Measurements from ENCODE around the gene ADRA1B. TPM values are rescaled to one million over a fixed set of nuclear protein-coding genes. Genes with fewer than 3 reads are reported as not detected.
A peak's percentile ranks its signal among the peaks of the same experiment; 100 is the strongest.

Gene ADRA1B
- total RNA-seq, 2 donors from 2014 or later: 0.32 to 0.69 TPM

DNA sequence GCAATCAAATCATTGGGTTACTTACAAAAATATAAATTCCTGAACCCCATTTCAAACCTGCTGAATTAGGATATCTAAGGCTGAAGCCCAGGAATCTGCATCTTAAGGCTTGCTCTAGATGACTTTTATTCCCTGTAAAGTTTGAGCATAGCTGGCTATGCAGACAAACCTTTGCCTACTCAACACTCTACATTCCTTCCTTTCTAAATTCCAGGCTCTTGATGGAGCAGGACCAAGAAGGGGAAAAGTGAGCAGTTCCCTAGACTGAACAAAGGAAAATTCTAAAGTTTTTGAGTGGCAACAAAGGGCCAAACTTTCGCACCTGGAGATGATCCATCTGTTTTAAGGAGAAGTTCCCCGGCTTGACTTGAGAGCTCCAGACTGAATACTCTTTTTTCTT lies 9.8 kb upstream of the ADRA1B start:
- no peak overlapping the region for H3K27ac ChIP-seq
- no peaks in the 10 kb centered on the region for H3K36me3 ChIP-seq
- H3K4me1 ChIP-seq: peaks cover 5% of the 10 kb centered on the region
- H3K9me3 ChIP-seq: no peaks in the 10 kb centered on the region
- no peak for DNase-seq
- intact Hi-C loops (cut with DNase I): no loop called here
- H3K27me3 ChIP-seq: no peaks in the 10 kb centered on the region
- TF ChIP-seq, protein P1, sequence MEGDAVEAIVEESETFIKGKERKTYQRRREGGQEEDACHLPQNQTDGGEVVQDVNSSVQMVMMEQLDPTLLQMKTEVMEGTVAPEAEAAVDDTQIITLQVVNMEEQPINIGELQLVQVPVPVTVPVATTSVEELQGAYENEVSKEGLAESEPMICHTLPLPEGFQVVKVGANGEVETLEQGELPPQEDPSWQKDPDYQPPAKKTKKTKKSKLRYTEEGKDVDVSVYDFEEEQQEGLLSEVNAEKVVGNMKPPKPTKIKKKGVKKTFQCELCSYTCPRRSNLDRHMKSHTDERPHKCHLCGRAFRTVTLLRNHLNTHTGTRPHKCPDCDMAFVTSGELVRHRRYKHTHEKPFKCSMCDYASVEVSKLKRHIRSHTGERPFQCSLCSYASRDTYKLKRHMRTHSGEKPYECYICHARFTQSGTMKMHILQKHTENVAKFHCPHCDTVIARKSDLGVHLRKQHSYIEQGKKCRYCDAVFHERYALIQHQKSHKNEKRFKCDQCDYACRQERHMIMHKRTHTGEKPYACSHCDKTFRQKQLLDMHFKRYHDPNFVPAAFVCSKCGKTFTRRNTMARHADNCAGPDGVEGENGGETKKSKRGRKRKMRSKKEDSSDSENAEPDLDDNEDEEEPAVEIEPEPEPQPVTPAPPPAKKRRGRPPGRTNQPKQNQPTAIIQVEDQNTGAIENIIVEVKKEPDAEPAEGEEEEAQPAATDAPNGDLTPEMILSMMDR (IDR thresholded peaks at IDR 0.05): no peak
- no peak overlapping the region for H3K9ac ChIP-seq (ENCODE audit: low read depth in 2 of 2, low read length in 2 of 2)
- H3K4me3 ChIP-seq: no peak overlapping the region

DNA sequence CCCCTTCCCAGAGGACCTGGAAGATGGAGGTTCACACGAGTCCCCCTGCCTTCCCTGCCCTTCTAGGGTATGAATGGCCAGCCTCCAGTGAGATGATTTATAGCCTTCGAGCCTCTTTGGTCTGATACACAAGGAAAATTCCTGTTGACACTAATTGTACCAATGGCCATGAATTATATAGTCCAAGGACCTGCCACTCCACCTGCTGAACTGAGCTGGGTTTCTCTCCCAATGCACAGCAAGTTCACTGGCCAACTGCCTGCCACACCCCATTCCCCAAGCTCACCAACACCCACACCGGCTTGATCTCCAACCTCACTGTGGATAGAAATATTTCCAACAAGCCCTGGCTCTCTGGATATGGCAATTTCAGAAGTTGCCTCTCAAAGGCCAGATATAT lies 9.3 kb upstream of the ADRA1B start:
- Histone ChIP-seq H3K27ac (no peak overlapping the region), H3K4me1 (peaks cover 5% of the 10 kb centered on the region), H3K36me3 (no peaks in the 10 kb centered on the region), H3K4me3 (no peak overlapping the region), H3K9ac (ENCODE audit: low read depth in 2 of 2, low read length in 2 of 2) (no peak overlapping the region), H3K27me3 (no peaks in the 10 kb centered on the region), H3K9me3 (no peaks in the 10 kb centered on the region)
- TF ChIP-seq, protein P1 (IDR thresholded peaks at IDR 0.05): no peak
- intact Hi-C loops (cut with DNase I): no loop called here
- DNase-seq: peak; percentile 64

DNA sequence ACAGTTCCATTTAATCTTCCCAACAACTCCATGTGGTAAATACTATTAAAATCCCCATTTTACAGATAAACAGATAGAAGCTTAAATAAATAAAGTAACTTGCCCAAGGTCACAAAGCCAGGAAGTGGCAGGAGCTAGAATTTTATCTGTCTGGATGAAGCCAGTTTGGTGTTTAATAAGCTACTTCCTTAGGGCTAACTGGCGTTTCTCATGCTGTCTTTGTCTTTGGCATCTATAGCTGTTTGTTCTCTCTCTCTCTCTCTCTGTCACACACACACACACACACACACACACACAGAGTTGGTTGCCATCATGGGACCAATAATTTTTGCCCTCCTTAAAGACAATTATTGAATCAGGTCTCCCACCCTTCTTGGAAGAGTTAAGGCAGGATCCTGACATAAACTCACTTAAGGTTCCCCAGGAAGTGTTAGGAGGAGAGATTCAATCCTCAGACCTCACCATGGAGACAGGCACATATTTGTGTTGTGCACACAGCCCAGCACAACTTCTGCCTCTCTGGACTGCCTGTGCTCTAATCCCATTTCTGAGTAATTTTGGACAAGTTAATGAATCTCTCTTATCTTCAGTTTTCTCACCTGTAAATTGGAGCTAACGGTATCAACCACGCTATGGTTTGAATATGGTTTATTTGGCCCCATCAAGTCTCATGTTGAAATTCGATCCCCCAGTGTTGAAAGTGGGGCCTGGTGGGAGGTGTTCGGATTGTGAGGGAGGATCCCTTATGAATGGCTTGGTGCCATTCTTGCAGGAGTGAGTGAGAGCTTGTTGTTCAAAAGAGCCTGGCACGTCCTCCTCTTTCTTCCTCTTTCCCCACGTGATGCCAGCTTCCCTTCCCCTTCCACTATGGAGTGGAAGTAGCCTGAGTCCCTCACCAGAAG lies 8.3 kb upstream of the ADRA1B start:
- TF ChIP-seq, protein P1 (IDR thresholded peaks at IDR 0.05): no peak
- peaks cover 5% of the 10 kb centered on the region for H3K4me1 ChIP-seq
- no peaks in the 10 kb centered on the region for H3K9me3 ChIP-seq
- DNase-seq: no peak
- H3K27ac ChIP-seq: no peak overlapping the region
- no peaks in the 10 kb centered on the region for H3K27me3 ChIP-seq
- no peaks in the 10 kb centered on the region for H3K36me3 ChIP-seq
- H3K9ac ChIP-seq (ENCODE audit: low read depth in 2 of 2, low read length in 2 of 2): no peak overlapping the region
- no peak overlapping the region for H3K4me3 ChIP-seq
- intact Hi-C loops (cut with DNase I): no loop called here

DNA sequence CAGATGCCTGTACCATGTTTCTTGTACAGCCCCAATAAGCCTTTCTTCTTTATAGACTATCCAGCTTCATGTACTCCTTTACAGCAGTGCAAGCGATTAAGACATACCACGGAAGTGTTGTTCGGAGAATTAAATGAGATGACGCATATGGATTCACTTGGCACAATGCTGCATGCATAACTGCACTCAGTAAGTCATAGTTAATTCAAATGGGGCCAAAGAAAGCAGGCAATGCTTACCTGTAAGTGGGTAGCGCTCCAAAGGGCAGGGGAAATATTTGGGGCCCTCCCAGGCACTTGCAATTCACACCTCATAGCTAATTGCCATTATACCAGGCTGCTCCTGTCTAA lies 7.7 kb upstream of the ADRA1B start:
- intact Hi-C loops (cut with DNase I): no loop called here
- no peaks in the 10 kb centered on the region for H3K27me3 ChIP-seq

DNA sequence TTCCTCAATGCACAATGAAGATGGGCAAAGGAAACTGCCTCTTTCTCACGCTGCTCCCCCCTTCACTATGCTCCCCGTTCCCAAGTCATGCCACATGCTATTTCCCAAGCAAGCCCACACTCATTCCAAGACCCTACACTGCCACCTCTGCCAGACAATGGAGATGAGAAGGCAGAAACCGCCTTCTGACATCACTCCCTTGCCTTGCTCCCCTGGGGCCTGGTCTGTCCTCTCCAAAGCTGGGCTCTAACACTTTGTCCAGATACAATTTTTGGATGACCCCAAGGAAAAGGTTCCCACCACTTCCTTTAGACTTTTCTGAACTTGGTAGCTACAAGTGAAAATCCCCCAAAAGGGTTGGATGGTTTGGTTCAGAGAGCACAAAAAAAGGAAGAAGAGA lies 7.2 kb upstream of the ADRA1B start:
- no peak overlapping the region for H3K4me3 ChIP-seq
- intact Hi-C loops (cut with DNase I): no loop called here
- DNase-seq: no peak
- H3K4me1 ChIP-seq: peaks cover 5% of the 10 kb centered on the region
- no peak overlapping the region for H3K27ac ChIP-seq
- no peak overlapping the region for H3K9ac ChIP-seq (ENCODE audit: low read depth in 2 of 2, low read length in 2 of 2)
- H3K36me3 ChIP-seq: no peaks in the 10 kb centered on the region
- no peaks in the 10 kb centered on the region for H3K27me3 ChIP-seq
- TF ChIP-seq, protein P1 (IDR thresholded peaks at IDR 0.05): no peak
- H3K9me3 ChIP-seq: no peaks in the 10 kb centered on the region

More for the DNA sequence above, 7.7 kb upstream of the ADRA1B start:
- H3K9ac ChIP-seq (ENCODE audit: low read depth in 2 of 2, low read length in 2 of 2): no peak overlapping the region
- H3K36me3 ChIP-seq: no peaks in the 10 kb centered on the region
- DNase-seq: no peak
- H3K4me1 ChIP-seq: peaks cover 5% of the 10 kb centered on the region
- TF ChIP-seq, protein P1 (IDR thresholded peaks at IDR 0.05): no peak
- no peaks in the 10 kb centered on the region for H3K9me3 ChIP-seq
- H3K4me3 ChIP-seq: no peak overlapping the region
- no peak overlapping the region for H3K27ac ChIP-seq
